ENCODE results near the gene S100A7. TPM values are rescaled to one million over a fixed set of nuclear protein-coding genes. Genes with fewer than 3 reads are reported as not detected.
A peak's percentile ranks its signal among the peaks of the same experiment; 100 is the strongest.
"Not testable (repeated sequence)": the region's sequence is repeated elsewhere in the genome, so short reads cannot be mapped to it uniquely, and the experiment has no call there.

Gene S100A7
- polyA plus RNA-seq, 1 donor from 2014 or later, result not detected

- Mint-ChIP-seq H3K27ac (no peak overlapping the region), H3K27me3 (peaks cover 26% of the 10 kb centered on the region), H3K4me1 (no peaks in the 10 kb centered on the region), H3K36me3 (no peaks in the 10 kb centered on the region), H3K4me3 (no peak overlapping the region), H3K9me3 (no peaks in the 10 kb centered on the region)
Measured at GRCh38 chr1:153456396-153456795, 4.1 kb downstream of the S100A7 start.

- H3K27ac Mint-ChIP-seq, H3K36me3 Mint-ChIP-seq, H3K9me3 Mint-ChIP-seq, H3K4me3 Mint-ChIP-seq, H3K4me1 Mint-ChIP-seq: not testable (repeated sequence)
- H3K27me3 Mint-ChIP-seq, result peaks cover 16% of the 10 kb centered on the region
Measured at GRCh38 chr1:153448851-153449250, 11.6 kb downstream of the S100A7 start.

GRCh38 chr1:153447498-153448170 lies 12.8 kb downstream of the S100A7 start:
- no peak overlapping the region for H3K27ac Mint-ChIP-seq
- no peaks in the 10 kb centered on the region for H3K4me1 Mint-ChIP-seq
- H3K27me3 Mint-ChIP-seq, result peaks cover 15% of the 10 kb centered on the region
- no peak overlapping the region for H3K4me3 Mint-ChIP-seq
- H3K36me3 Mint-ChIP-seq, result no peaks in the 10 kb centered on the region
- H3K9me3 Mint-ChIP-seq, result peaks cover 0 to 2% (median 0%) of the 10 kb centered on the region in 3 donors

GRCh38 chr1:153444078-153444477 lies 16.4 kb downstream of the S100A7 start:
- no peaks in the 10 kb centered on the region for H3K4me1 Mint-ChIP-seq
- H3K9me3 Mint-ChIP-seq, result peaks cover 0 to 2% (median 0%) of the 10 kb centered on the region in 3 donors
- H3K36me3 Mint-ChIP-seq, result no peaks in the 10 kb centered on the region
- H3K27me3 Mint-ChIP-seq, result peaks cover 14% of the 10 kb centered on the region
- no peak overlapping the region for H3K4me3 Mint-ChIP-seq
- no peak overlapping the region for H3K27ac Mint-ChIP-seq

GRCh38 chr1:153443486-153443885 lies 17.0 kb downstream of the S100A7 start:
- Mint-ChIP-seq H3K36me3 (no peaks in the 10 kb centered on the region), H3K27ac (no peak overlapping the region)

GRCh38 chr1:153441238-153441755 lies 19.2 kb downstream of the S100A7 start:
- Mint-ChIP-seq H3K9me3 (peaks cover 0 to 2% (median 0%) of the 10 kb centered on the region in 3 donors), H3K36me3 (no peaks in the 10 kb centered on the region), H3K4me1 (peaks cover 0 to 1% (median 0%) of the 10 kb centered on the region in 3 donors), H3K27me3 (peaks cover 13% of the 10 kb centered on the region), H3K27ac (no peak overlapping the region), H3K4me3 (no peak overlapping the region)

More at GRCh38 chr1:153443486-153443885, 17.0 kb downstream of the S100A7 start:
- Mint-ChIP-seq H3K9me3 (peaks cover 0 to 2% (median 0%) of the 10 kb centered on the region in 3 donors), H3K4me3 (no peak overlapping the region), H3K4me1 (no peaks in the 10 kb centered on the region), H3K27me3 (peaks cover 14% of the 10 kb centered on the region)

- H3K36me3 Mint-ChIP-seq, result no peaks in the 10 kb centered on the region
- peaks cover 0 to 2% (median 0%) of the 10 kb centered on the region in 3 donors for H3K9me3 Mint-ChIP-seq
- H3K4me1 Mint-ChIP-seq, result peaks cover 0 to 2% (median 0%) of the 10 kb centered on the region in 3 donors
- H3K4me3 Mint-ChIP-seq, result no peak overlapping the region
- H3K27ac Mint-ChIP-seq, result peak overlapping the region in 1 of 3 donors; percentile 71
- peaks cover 10% of the 10 kb centered on the region for H3K27me3 Mint-ChIP-seq
Measured at GRCh38 chr1:153439273-153439672, 21.2 kb downstream of the S100A7 start.

GRCh38 chr1:153438599-153438998 lies 21.9 kb downstream of the S100A7 start:
- H3K27me3 Mint-ChIP-seq, result peaks cover 10% of the 10 kb centered on the region
- H3K36me3 Mint-ChIP-seq, result no peaks in the 10 kb centered on the region
- peaks cover 0 to 2% (median 0%) of the 10 kb centered on the region in 3 donors for H3K4me1 Mint-ChIP-seq
- H3K9me3 Mint-ChIP-seq, result peaks cover 0 to 2% (median 0%) of the 10 kb centered on the region in 3 donors
- H3K4me3 Mint-ChIP-seq, result no peak overlapping the region
- H3K27ac Mint-ChIP-seq, result no peak overlapping the region

GRCh38 chr1:153437236-153437635 lies 23.2 kb downstream of the S100A7 start:
- Mint-ChIP-seq H3K36me3 (no peaks in the 10 kb centered on the region), H3K27ac (no peak overlapping the region), H3K4me1 (peaks cover 0 to 2% (median 0%) of the 10 kb centered on the region in 3 donors), H3K9me3 (no peaks in the 10 kb centered on the region), H3K4me3 (no peak overlapping the region), H3K27me3 (peaks cover 10% of the 10 kb centered on the region)

- peaks cover 0 to 2% (median 2%) of the 10 kb centered on the region in 3 donors for H3K4me1 Mint-ChIP-seq
- no peak overlapping the region for H3K27ac Mint-ChIP-seq
- H3K27me3 Mint-ChIP-seq, result peaks cover 9% of the 10 kb centered on the region
- H3K9me3 Mint-ChIP-seq, result no peaks in the 10 kb centered on the region
- no peak overlapping the region for H3K4me3 Mint-ChIP-seq
- H3K36me3 Mint-ChIP-seq, result peaks cover 2% of the 10 kb centered on the region
Measured at GRCh38 chr1:153434746-153435455, 25.6 kb downstream of the S100A7 start.

- Mint-ChIP-seq H3K4me3 (no peak overlapping the region), H3K36me3 (peaks cover 2% of the 10 kb centered on the region), H3K9me3 (no peaks in the 10 kb centered on the region), H3K27me3 (peaks cover 7% of the 10 kb centered on the region), H3K27ac (no peak overlapping the region), H3K4me1 (peaks cover 0 to 2% (median 2%) of the 10 kb centered on the region in 3 donors)
Measured at GRCh38 chr1:153432874-153433681, 27.4 kb downstream of the S100A7 start.

- H3K27me3 Mint-ChIP-seq, result peaks cover 5% of the 10 kb centered on the region
- H3K36me3 Mint-ChIP-seq, result peaks cover 2% of the 10 kb centered on the region
- H3K27ac Mint-ChIP-seq, result no peak overlapping the region
- H3K9me3 Mint-ChIP-seq, result no peaks in the 10 kb centered on the region
- H3K4me3 Mint-ChIP-seq, result no peak overlapping the region
- peaks cover 0 to 2% (median 2%) of the 10 kb centered on the region in 3 donors for H3K4me1 Mint-ChIP-seq
Measured at GRCh38 chr1:153431928-153432327, 28.5 kb downstream of the S100A7 start.

- peaks cover 5% of the 10 kb centered on the region for H3K27me3 Mint-ChIP-seq
- H3K4me1 Mint-ChIP-seq, result peaks cover 0 to 2% (median 2%) of the 10 kb centered on the region in 3 donors
- H3K27ac Mint-ChIP-seq, result no peak overlapping the region
- no peaks in the 10 kb centered on the region for H3K9me3 Mint-ChIP-seq
- peaks cover 2% of the 10 kb centered on the region for H3K36me3 Mint-ChIP-seq
- H3K4me3 Mint-ChIP-seq, result no peak overlapping the region
Measured at GRCh38 chr1:153431427-153431826, 29.0 kb downstream of the S100A7 start.

GRCh38 chr1:153431002-153431401 lies 29.4 kb downstream of the S100A7 start:
- Mint-ChIP-seq H3K27me3 (peaks cover 5% of the 10 kb centered on the region), H3K4me1 (peaks cover 0 to 2% (median 0%) of the 10 kb centered on the region in 3 donors), H3K4me3 (no peak overlapping the region), H3K9me3 (no peaks in the 10 kb centered on the region), H3K36me3 (peaks cover 2% of the 10 kb centered on the region), H3K27ac (no peak overlapping the region)

GRCh38 chr1:153430561-153430960 lies 29.9 kb downstream of the S100A7 start:
- peaks cover 0 to 2% (median 0%) of the 10 kb centered on the region in 3 donors for H3K4me1 Mint-ChIP-seq
- peaks cover 9% of the 10 kb centered on the region for H3K27me3 Mint-ChIP-seq
- no peak overlapping the region for H3K27ac Mint-ChIP-seq
- H3K4me3 Mint-ChIP-seq, result no peak overlapping the region
- no peaks in the 10 kb centered on the region for H3K9me3 Mint-ChIP-seq
- H3K36me3 Mint-ChIP-seq, result peaks cover 2% of the 10 kb centered on the region

All from IgD-negative memory B cell (primary cell).